Activated naive CD4-positive, alpha-beta T cell treated with anti-CD3 and anti-CD28 coated beads, Interleukin-2, amount 50 U/mL, for 24 hours (primary cell): ENCODE data around the gene ATF4.
"Not testable (repeated sequence)": the region's sequence is repeated elsewhere in the genome, so short reads cannot be mapped to it uniquely, and the experiment has no call there.

ENCODE experiments used
- H3K27ac Mint-ChIP-seq: one replicate; pipeline ENCODE4 v1.8.0; 2021; ENCODE audit warnings: mild to moderate bottlenecking, mixed read lengths
- H3K27me3 Mint-ChIP-seq: one replicate; pipeline ENCODE4 v1.8.0; 2021; ENCODE audit warnings: mixed read lengths
- H3K36me3 Mint-ChIP-seq: one replicate; pipeline ENCODE4 v1.8.0; 2021; ENCODE audit warnings: mixed read lengths
- H3K4me1 Mint-ChIP-seq: one replicate; pipeline ENCODE4 v1.8.0; 2021; ENCODE audit warnings: mixed read lengths
- H3K4me3 Mint-ChIP-seq: one replicate; pipeline ENCODE4 v1.8.0; 2021; ENCODE audit warnings: mild to moderate bottlenecking, mixed read lengths
- H3K9me3 Mint-ChIP-seq: one replicate; pipeline ENCODE4 v1.8.0; 2021; ENCODE audit warnings: mixed read lengths

Gene ATF4

DNA sequence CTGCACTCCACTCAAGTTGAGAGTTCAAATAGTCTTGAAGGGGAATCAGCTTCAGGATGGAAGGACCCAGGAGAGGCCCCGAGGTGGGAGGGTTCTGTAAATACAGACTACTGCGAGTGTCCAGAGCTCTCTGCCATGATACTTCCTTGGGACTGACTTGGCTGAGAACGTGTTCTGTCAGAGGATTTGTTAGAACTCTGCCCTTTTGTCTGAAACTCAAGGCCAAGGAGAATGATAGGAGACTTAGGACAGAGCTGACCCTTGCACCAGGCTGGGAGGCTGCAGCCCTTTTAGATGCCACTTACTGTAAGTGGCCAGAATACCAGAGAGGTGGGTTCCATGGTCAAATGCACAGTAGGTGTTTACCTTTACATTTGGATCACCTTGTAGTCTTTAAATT lies 2.9 kb upstream of the ATF4 start:
- Mint-ChIP-seq H3K27me3 (no peaks in the 10 kb centered on the region), H3K4me3 (no peak overlapping the region), H3K27ac (peak overlapping the region; percentile 70), H3K9me3 (no peaks in the 10 kb centered on the region), H3K4me1 (peaks cover 31% of the 10 kb centered on the region), H3K36me3 (peaks cover 19% of the 10 kb centered on the region)

DNA sequence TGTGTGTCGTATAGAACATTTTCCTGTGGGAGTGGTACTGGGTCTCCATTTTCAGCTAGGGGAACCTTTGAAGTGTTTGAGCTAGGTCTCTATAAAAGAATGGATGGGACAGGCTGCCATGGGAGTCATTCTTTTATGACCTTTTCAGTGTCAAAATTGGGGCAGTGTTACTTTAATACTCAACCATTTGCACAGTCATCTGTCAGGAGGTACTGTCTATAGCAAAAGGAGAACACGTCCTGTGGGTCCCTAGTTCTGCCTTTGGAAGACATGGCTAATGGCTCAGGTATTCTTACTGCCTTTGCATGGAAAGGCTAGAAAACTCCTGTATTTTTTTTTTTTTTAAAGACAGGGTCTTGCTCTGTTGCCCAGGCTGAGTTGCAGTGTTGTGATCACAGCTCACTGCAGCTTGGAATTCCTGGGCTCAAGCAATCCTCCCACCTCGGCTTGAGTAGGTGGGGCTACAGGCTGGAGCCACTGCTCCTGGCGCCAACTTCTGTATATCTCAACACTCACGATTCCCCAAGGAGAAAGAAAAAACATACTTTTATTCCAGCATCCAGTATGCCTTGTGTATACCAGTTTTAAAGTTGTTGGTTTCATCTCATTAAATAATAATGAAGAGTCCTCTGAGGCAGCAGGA lies 2.1 kb upstream of the ATF4 start:
- H3K4me3 Mint-ChIP-seq, result peak overlapping the region; percentile 89
- peak overlapping the region; percentile 94 for H3K27ac Mint-ChIP-seq
- H3K4me1 Mint-ChIP-seq, result peaks cover 39% of the 10 kb centered on the region
- no peaks in the 10 kb centered on the region for H3K9me3 Mint-ChIP-seq
- H3K36me3 Mint-ChIP-seq, result peaks cover 26% of the 10 kb centered on the region
- H3K27me3 Mint-ChIP-seq, result no peaks in the 10 kb centered on the region

DNA sequence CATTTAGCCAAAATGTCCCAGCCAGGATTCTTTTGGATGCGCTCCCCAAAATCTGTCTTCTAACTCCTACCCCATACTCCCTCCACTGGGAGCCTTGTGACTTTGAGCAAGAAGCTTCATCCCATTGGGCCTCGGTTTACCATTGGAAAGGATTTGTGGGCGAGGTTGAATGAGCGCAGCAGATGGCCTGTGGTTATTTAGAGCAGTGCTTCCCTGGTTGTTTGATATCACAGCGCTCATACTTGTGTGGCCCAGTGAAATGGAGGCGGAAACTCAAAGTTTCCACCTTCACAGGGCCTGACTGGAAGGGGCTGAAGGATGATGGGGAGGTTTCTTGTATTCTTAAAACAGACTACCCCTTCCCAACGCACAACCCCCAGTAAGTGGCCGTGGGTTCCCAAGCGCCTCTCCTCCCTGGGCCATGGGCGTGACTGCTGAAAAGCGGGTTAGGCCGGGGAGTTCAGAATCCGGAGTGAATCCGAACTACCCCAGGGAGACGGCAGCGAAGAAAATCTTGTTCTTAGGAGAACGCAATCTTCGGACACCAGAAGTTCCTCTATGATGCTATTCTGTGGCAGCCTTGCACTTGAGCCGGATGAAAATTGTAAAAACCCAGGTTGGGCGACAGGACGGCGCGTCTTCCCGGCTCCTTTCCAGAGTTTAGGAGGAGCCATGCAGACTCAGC lies 1.2 kb upstream of the ATF4 start:
- peak overlapping the region; percentile 89 for H3K4me3 Mint-ChIP-seq
- peaks cover 28% of the 10 kb centered on the region for H3K36me3 Mint-ChIP-seq
- H3K9me3 Mint-ChIP-seq, result no peaks in the 10 kb centered on the region
- H3K4me1 Mint-ChIP-seq, result peaks cover 43% of the 10 kb centered on the region
- no peaks in the 10 kb centered on the region for H3K27me3 Mint-ChIP-seq
- peak overlapping the region; percentile 94 for H3K27ac Mint-ChIP-seq

DNA sequence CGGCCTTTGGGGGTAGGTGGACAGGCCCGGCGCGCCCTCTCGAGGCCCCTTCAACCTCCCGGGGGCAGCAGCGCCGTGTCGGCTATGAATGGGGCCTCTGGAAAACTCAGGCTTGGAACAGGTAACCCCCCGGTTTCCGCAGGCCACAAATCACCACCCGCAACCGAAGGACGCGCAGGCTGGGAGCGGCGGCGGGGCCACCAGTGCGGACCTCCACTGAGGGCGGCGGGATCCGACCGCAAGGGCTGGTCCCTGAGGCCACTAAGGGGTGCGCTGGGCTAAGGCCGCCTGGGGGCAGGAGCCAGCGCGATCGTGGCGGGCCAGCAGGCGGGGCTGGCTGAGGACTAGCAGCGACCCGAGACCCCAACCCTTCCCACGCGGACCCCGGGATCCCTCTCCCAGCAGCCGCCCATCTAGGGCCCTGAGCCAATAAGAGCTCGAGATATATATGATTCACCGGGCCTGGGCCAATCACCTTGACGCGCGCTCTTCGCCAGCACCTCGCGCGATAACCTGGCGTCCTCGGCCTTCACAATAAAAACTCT lies 609 bp upstream of the ATF4 start:
- peak overlapping the region; percentile 89 for H3K4me3 Mint-ChIP-seq
- peaks cover 30% of the 10 kb centered on the region for H3K36me3 Mint-ChIP-seq
- peak overlapping the region; percentile 100 for H3K27ac Mint-ChIP-seq
- no peaks in the 10 kb centered on the region for H3K27me3 Mint-ChIP-seq
- H3K9me3 Mint-ChIP-seq, result no peaks in the 10 kb centered on the region
- H3K4me1 Mint-ChIP-seq, result peaks cover 44% of the 10 kb centered on the region

DNA sequence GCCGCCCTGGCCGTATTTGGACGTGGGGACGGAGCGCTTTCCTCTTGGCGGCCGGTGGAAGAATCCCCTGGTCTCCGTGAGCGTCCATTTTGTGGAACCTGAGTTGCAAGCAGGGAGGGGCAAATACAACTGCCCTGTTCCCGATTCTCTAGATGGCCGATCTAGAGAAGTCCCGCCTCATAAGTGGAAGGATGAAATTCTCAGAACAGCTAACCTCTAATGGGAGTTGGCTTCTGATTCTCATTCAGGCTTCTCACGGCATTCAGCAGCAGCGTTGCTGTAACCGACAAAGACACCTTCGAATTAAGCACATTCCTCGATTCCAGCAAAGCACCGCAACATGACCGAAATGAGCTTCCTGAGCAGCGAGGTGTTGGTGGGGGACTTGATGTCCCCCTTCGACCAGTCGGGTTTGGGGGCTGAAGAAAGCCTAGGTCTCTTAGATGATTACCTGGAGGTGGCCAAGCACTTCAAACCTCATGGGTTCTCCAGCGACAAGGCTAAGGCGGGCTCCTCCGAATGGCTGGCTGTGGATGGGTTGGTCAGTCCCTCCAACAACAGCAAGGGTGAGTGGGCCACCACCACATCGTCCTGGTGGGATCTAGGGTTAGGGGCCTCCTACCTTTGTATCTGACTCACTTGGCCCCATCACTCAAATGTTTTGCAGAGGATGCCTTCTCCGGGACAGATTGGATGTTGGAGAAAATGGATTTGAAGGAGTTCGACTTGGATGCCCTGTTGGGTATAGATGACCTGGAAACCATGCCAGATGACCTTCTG lies 934 bp downstream of the ATF4 start:
- H3K27ac Mint-ChIP-seq, result peak overlapping the region; percentile 100
- peak overlapping the region; percentile 89 for H3K4me3 Mint-ChIP-seq
- H3K36me3 Mint-ChIP-seq, result peaks cover 31% of the 10 kb centered on the region
- H3K4me1 Mint-ChIP-seq, result peaks cover 48% of the 10 kb centered on the region
- H3K27me3 Mint-ChIP-seq, H3K9me3 Mint-ChIP-seq: not testable (repeated sequence)

DNA sequence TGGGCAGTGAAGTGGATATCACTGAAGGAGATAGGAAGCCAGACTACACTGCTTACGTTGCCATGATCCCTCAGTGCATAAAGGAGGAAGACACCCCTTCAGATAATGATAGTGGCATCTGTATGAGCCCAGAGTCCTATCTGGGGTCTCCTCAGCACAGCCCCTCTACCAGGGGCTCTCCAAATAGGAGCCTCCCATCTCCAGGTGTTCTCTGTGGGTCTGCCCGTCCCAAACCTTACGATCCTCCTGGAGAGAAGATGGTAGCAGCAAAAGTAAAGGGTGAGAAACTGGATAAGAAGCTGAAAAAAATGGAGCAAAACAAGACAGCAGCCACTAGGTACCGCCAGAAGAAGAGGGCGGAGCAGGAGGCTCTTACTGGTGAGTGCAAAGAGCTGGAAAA lies 1.7 kb downstream of the ATF4 start:
- H3K27me3 Mint-ChIP-seq, H3K9me3 Mint-ChIP-seq: not testable (repeated sequence)
- Mint-ChIP-seq H3K36me3 (peaks cover 31% of the 10 kb centered on the region), H3K27ac (peak overlapping the region; percentile 100), H3K4me3 (peak overlapping the region; percentile 89), H3K4me1 (peaks cover 52% of the 10 kb centered on the region)

DNA sequence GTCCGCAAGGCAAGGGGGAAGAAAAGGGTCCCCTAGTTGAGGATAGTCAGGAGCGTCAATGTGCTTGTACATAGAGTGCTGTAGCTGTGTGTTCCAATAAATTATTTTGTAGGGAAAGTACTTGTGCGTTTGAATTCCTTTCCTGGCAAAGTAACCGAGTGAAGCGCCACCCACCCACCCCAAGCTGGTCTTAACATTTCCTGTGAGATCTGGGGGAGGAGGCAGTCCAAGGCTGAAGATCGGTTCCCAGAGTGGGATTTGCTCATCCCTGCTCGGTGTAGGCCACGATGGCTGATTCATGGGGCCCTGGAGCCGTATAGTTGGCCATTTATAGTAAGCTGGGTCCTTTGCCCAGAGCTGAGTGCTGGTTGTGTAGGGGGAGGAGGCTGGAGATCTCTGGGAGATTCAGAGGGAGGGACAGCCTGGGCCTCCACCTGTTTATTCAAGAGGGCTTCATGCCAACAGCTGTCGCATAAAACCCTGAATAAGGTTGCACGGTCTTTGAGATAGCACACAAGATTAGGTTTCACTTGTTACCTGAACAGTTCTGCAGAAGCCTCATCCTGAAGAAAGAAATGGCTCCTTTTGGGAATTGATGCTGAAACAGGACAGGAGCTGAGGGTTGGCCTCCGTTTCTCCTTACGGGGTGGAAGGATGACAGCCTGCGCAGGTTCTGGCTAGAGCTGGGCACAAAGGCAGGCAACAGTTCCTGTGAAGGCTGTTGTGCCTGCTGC lies 2.4 kb downstream of the ATF4 start:
- Mint-ChIP-seq H3K4me3 (peak overlapping the region; percentile 89), H3K36me3 (peaks cover 31% of the 10 kb centered on the region), H3K9me3 (no peaks in the 10 kb centered on the region), H3K27ac (peak overlapping the region; percentile 100), H3K27me3 (no peaks in the 10 kb centered on the region), H3K4me1 (peaks cover 59% of the 10 kb centered on the region)

DNA sequence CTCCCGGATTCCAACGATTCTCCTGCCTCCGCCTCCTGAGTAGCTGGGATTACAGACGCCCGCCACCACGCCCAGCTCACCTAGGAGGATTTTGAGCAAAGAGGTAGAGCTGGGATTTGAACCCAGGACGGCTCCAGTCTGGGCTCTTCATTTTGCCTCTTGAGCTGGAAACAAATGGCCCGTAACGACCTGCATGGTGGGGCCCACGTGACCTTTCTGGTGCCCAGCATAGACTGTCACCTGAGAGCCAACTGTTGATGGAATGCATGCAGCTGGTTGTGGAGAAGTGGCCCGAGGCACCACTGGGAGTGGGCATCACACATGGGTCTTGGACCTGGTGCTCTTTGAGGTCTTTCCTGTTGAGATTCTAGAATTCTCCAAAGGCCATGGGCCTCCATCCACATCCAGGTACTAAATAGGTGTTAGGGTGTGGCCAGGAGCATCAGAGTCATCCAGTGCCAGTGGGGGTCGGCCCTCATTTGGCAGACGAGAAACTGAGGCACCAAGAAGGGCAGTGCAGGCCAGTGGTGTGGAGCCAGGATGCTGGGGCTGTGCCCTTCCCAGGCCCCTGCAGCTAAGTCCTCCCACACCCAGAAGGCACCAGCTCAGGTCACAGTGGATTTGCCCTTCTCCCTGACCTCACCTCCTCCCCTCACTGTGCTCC lies 3.9 kb downstream of the ATF4 start:
- peaks cover 33% of the 10 kb centered on the region for H3K36me3 Mint-ChIP-seq
- H3K4me1 Mint-ChIP-seq, result peaks cover 67% of the 10 kb centered on the region
- H3K27ac Mint-ChIP-seq, result peak overlapping the region; percentile 84
- peak overlapping the region; percentile 80 for H3K4me3 Mint-ChIP-seq
- no peaks in the 10 kb centered on the region for H3K9me3 Mint-ChIP-seq
- H3K27me3 Mint-ChIP-seq, result no peaks in the 10 kb centered on the region

DNA sequence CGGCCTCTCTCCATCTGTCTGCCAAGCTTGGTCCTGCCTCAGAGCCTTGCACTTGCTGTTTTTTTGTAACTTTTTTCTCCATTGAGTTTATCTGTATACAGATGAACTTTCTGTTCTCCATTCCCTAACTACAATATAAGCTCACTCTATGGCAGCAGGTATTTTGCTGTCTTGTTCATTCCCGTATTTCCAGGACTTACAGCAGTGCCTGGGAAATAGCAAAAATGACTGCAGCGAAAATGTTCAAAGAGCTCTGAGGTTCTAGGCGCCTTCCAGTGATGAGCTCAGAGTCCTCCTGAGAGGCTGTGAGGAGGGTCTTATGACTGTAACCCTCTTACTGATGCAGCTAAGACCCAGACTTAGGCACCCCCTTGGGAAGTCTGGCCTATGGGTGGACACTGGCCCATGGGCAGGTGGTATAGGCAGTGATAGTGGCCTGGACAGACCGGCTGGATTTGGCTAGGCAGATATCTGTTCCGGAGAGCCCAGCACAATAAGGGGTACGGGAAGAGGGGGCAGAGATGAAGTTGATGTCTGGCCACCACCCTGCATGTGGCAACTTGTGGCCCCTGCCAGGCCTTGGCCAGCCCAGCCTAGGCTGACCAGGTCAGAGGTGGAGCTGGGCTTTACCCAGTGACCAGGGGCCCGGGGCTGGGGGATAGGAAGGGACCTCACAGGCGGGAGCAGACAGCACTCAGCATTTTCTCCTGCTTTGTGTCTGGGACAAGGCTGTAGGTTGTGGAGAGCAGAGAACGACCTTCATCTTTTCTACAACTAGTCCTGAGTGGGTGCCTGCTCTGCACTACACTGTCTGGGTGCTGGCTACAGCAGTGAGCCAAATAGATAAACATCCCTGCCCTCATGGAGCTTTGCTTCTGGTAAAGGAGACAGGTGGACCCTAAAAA lies 4.6 kb downstream of the ATF4 start:
- Mint-ChIP-seq H3K27me3 (no peaks in the 10 kb centered on the region), H3K4me1 (peaks cover 75% of the 10 kb centered on the region), H3K27ac (peak overlapping the region; percentile 94), H3K36me3 (peaks cover 36% of the 10 kb centered on the region), H3K4me3 (peak overlapping the region; percentile 80), H3K9me3 (no peaks in the 10 kb centered on the region)

DNA sequence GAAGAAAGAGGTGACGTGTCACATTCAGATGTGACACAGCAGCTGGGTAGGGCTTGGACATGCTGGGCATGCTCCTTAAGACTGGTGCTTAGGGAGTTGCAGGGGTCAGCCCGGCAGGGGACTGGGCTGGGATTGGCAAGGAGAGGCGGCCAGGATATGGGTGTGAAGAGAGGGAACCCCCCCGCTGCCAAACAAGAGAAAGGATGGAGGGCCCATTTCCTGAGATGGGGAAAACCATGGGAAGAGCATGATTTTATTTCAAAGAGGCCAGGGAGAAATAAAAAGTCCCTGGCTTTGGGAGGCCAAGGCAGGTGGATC lies 5.3 kb downstream of the ATF4 start:
- H3K4me1 Mint-ChIP-seq, result peaks cover 81% of the 10 kb centered on the region
- peak overlapping the region; percentile 75 for H3K4me3 Mint-ChIP-seq
- peak overlapping the region; percentile 94 for H3K27ac Mint-ChIP-seq
- no peaks in the 10 kb centered on the region for H3K27me3 Mint-ChIP-seq
- no peaks in the 10 kb centered on the region for H3K9me3 Mint-ChIP-seq
- H3K36me3 Mint-ChIP-seq, result peaks cover 39% of the 10 kb centered on the region

DNA sequence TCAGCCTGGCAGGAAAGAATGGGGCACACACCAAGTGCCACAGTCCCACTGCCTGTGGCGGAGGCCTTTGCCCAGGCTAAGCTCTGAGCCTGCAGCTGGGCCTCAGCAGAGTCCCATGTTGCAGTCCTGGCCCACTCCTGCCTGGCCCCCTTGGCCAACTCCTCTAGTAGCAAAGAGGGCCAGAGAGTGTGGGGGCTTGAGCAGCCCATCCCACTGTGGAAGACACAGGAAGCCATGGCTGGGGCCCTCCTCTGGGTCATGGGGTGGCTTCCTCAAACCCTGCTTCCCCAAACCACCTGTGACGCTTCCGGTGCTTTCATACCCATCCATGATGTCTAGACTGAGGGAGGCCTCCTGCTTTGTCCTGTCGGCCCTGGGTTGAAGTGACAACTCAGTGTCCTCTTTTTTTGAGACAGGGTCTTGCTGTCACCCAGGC lies 6.4 kb downstream of the ATF4 start:
- no peaks in the 10 kb centered on the region for H3K9me3 Mint-ChIP-seq
- H3K4me3 Mint-ChIP-seq, result peak overlapping the region; percentile 39
- H3K27ac Mint-ChIP-seq, result no peak overlapping the region
- H3K4me1 Mint-ChIP-seq, result peaks cover 90% of the 10 kb centered on the region
- peaks cover 40% of the 10 kb centered on the region for H3K36me3 Mint-ChIP-seq
- no peaks in the 10 kb centered on the region for H3K27me3 Mint-ChIP-seq

DNA sequence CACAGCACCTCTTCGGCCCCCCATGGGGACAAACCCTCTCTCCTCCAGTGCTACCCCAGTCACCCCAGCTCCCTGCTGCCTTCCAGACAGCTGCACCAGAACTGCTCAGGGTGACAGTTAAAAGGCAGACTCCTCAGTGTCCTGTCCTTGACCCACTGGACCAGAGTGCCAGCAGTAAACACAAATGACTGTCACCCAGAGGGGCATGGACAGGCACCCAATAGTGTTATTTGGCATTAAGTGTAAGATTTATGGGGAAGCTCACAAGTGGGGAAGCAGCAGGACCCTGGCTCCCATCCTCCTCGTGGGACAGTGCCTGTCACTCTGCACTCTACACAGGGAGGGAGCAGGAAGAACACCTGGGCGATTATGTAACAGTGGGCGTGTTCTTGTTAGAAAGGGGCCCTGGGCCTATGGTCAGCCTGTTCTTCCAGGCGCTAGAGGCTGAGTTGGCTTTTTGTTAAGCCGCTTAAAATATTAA lies 7.2 kb downstream of the ATF4 start:
- Mint-ChIP-seq H3K4me1 (peaks cover 86% of the 10 kb centered on the region), H3K9me3 (no peaks in the 10 kb centered on the region), H3K36me3 (peaks cover 34% of the 10 kb centered on the region), H3K27me3 (no peaks in the 10 kb centered on the region), H3K4me3 (no peak overlapping the region), H3K27ac (peak overlapping the region; percentile 30)

DNA sequence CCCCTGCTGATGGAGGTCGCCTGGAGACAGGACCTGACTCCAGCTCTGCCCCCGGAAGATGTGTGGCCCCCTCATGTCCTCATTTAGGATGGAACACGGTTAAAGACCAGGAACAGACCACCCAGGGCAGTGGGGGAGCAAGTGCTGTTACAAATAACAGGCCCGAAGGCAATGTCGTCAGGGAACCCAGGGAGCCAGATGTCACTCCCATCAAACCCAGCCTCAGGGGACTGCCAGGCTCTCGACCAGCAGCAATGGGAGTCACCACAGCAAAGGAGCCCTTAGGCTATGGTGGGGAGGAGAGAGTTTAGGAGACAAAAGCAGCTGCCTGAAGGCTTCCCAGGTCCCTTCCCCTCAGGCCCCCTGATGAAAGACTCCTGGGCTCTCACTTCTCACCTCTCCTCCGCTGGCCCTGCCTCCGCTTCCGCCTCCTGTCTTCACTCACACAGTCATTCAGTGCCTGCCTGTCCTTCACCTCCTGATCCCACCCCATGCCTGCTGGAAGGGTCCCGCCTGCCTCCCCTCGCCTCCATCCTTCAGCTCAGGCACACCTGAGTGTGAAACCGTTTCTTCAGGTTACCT lies 7.8 kb downstream of the ATF4 start:
- no peaks in the 10 kb centered on the region for H3K9me3 Mint-ChIP-seq
- H3K36me3 Mint-ChIP-seq, result peaks cover 31% of the 10 kb centered on the region
- peak overlapping the region; percentile 91 for H3K27ac Mint-ChIP-seq
- H3K4me1 Mint-ChIP-seq, result peaks cover 83% of the 10 kb centered on the region
- peak overlapping the region; percentile 92 for H3K4me3 Mint-ChIP-seq
- H3K27me3 Mint-ChIP-seq, result no peaks in the 10 kb centered on the region
